Spleen (tissue), 11 donors: ENCODE results near the gene SBK3. TPM values are rescaled to one million over a fixed set of nuclear protein-coding genes. Genes with fewer than 3 reads are reported as not detected.

Experiments
- DNase-seq: peaks from one replicate; pipeline ENCODE4 v3.0.0-alpha.2; 2020
- H3K27ac ChIP-seq, 8 donors: fragments of 200-600 bp; sonication (generic) in 7 of 8; 1 replicate in 4 of 8; 2 replicates in 4 of 8; pipeline versions ENCODE4 v1.5.0 to v1.8.0; 2016 to 2021; ENCODE audit warnings: inconsistent platforms in 4 of 8, mild to moderate bottlenecking in 4 of 8, moderate library complexity in 1 of 8
- H3K27me3 ChIP-seq, 7 donors: fragments of 200-600 bp; sonication (generic) in 6 of 7; replicated peaks in 1 of 7; 1 replicate in 4 of 7; 2 replicates in 3 of 7; pipeline versions ENCODE4 v1.5.0 to v1.8.0; 2016 to 2021; ENCODE audit warnings: inconsistent platforms in 3 of 7, mild to moderate bottlenecking in 1 of 7
- H3K36me3 ChIP-seq, 6 donors: fragments of 200-600 bp; sonication (generic) in 5 of 6; 1 replicate in 4 of 6; 2 replicates in 2 of 6; pipeline versions ENCODE4 v1.5.0 to v1.8.0; 2016 to 2021; ENCODE audit warnings: inconsistent platforms in 2 of 6
- H3K4me1 ChIP-seq, 6 donors: fragments of 200-600 bp; sonication (generic) in 5 of 6; 1 replicate in 3 of 6; 2 replicates in 3 of 6; pipeline versions ENCODE4 v1.5.0 to v1.8.0; 2016 to 2021; ENCODE audit warnings: inconsistent platforms in 3 of 6
- H3K4me3 ChIP-seq, 8 donors: fragments of 200-600 bp; sonication (generic) in 7 of 8; 1 replicate in 4 of 8; 2 replicates in 4 of 8; pipeline versions ENCODE4 v1.5.0 to v1.8.0; 2016 to 2021; ENCODE audit warnings: inconsistent platforms in 4 of 8, mild to moderate bottlenecking in 4 of 8, moderate library complexity in 2 of 8
- H3K9me3 ChIP-seq, 8 donors: fragments of 200-600 bp; sonication (generic) in 7 of 8; 1 replicate in 4 of 8; 2 replicates in 4 of 8; pipeline versions ENCODE4 v1.5.0 to v1.8.0; 2016 to 2021; ENCODE audit warnings: inconsistent platforms in 4 of 8
- CTCF ChIP-seq, 11 experiments: fragments of 200-600 bp in 7 of 11; fragments of 450-650 bp in 4 of 11; sonication (generic) in 4 of 11; IDR thresholded peaks in 8 of 11; conservative IDR thresholded peaks in 3 of 11; 1 replicate in 7 of 11; 2 replicates in 4 of 11; pipeline versions ENCODE4 v1.4.0 to v1.8.0; 2016 to 2021; ENCODE audit warnings: antibody characterized with exemption in 11 of 11, inconsistent platforms in 4 of 11, mild to moderate bottlenecking in 1 of 11
- POLR2A ChIP-seq, 3 donors: fragments of 450-650 bp; IDR thresholded peaks; one replicate each; pipeline ENCODE4 v1.5.1; 2017; ENCODE audit warnings: antibody characterized with exemption in 3 of 3, mild to moderate bottlenecking in 1 of 3
- POLR2AphosphoS5 ChIP-seq, 3 donors: sonication (generic); formaldehyde crosslinking; IDR thresholded peaks; one replicate each; pipeline ENCODE4 v1.5.1; 2017; ENCODE audit warnings: antibody characterized with exemption in 3 of 3
- WGBS, 5 donors: extraction: QIAGEN DNeasy Blood & Tissue Kit in 3 of 5; methylation state at CpG; one replicate each; pipeline versions ENCODE4 v1.1.5 to v1.1.7; 2013 to 2018; 5-methylcytosine and 5-hydroxymethylcytosine counted together
- intact Hi-C: fragments of 100-400 bp; cut with DNase I; formaldehyde crosslinking; loops from one replicate; pipeline ENCODE4 v1.15.0; 2023; ENCODE audit warnings: low total_unique reads
- polyA plus RNA-seq, 3 donors: library from polyadenylated mRNA; stranded (reverse); fragments of 200-250 nt; gene quantifications; one replicate each; pipeline ENCODE4 v1.2.1, GENCODE V29; 2013
- total RNA-seq, 7 donors: library from RNA; depleted of rRNA in 3 of 7; stranded (reverse); fragments of >200 nt in 3 of 7; fragmentation: NEBNext Ultra II Directional in 4 of 7; extraction: Animal tissue kit (Norgen Biotek cat#: 25700) in 4 of 7; gene quantifications; one replicate each; pipeline versions ENCODE4 v1.1.0 to v1.2.1, GENCODE V29; 2016 to 2021
- donor health status: healthy with polysubstance abuse.
- donor health status: DM: no; HTN: no; CAD: no; lungs with moderate emphysema.
- donor health status: DM: no; HTN: no; CAD: no.
- donor health status: Bipolar disorder and iron deficiency.
- donor health status: healthy.
- donor health status: DM: no; HTN: no; CAD: no.
- donor health status: DM: yes; HTN: yes; CAD: no.

Gene SBK3
- total and polyA plus RNA-seq, 10 donors: not detected

GRCh38 chr19:55590617-55591016 is 45.3 kb upstream of the SBK3 start:
- Histone ChIP-seq H3K9me3 (peaks cover 0 to 3% (median 0%) of the 10 kb centered on the region in 8 donors), H3K27ac (no peak overlapping the region), H3K27me3 (peaks cover 0 to 22% (median 0%) of the 10 kb centered on the region in 7 donors), H3K4me1 (peaks cover 20 to 27% (median 25%) of the 10 kb centered on the region in 6 donors), H3K4me3 (no peak overlapping the region), H3K36me3 (peaks cover 0 to 39% (median 28%) of the 10 kb centered on the region in 6 donors)
- intact Hi-C loops: no loop called here
- DNase-seq: no peak
- 80 to 94% (median 89%) methylated on average over 10 of the region's 10 CpGs for WGBS, 5 donors
- TF ChIP-seq CTCF (IDR thresholded peaks at IDR 0.05 in 8 of 11, conservative IDR thresholded peaks at IDR 0.05 in 3 of 11) (no peak), POLR2AphosphoS5 (IDR thresholded peaks at IDR 0.05) (no peak), POLR2A (IDR thresholded peaks at IDR 0.05) (no peak)

- no peak for DNase-seq
- Histone ChIP-seq H3K36me3 (peaks cover 0 to 34% (median 23%) of the 10 kb centered on the region in 6 donors), H3K27me3 (peaks cover 0 to 26% (median 0%) of the 10 kb centered on the region in 7 donors), H3K9me3 (no peaks in the 10 kb centered on the region), H3K27ac (no peak overlapping the region), H3K4me1 (peaks cover 23 to 30% (median 29%) of the 10 kb centered on the region in 6 donors), H3K4me3 (no peak overlapping the region)
- TF ChIP-seq POLR2AphosphoS5 (IDR thresholded peaks at IDR 0.05): no peak
- TF ChIP-seq CTCF (IDR thresholded peaks at IDR 0.05 in 8 of 11, conservative IDR thresholded peaks at IDR 0.05 in 3 of 11): no peak
- TF ChIP-seq POLR2A (IDR thresholded peaks at IDR 0.05): no peak
- intact Hi-C loops: no loop called here
- WGBS, 5 donors: 63 to 78% (median 74%) methylated on average over 7 of the region's 7 CpGs
These were observed 44.8 kb upstream of the SBK3 start for GRCh38 chr19:55590109-55590508.

GRCh38 chr19:55588738-55589137 is 43.4 kb upstream of the SBK3 start:
- no peak overlapping the region for H3K27ac ChIP-seq
- H3K4me3 ChIP-seq: no peak overlapping the region
- WGBS, 5 donors: 89 to 93% (median 91%) methylated on average over 8 of the region's 8 CpGs
- H3K36me3 ChIP-seq: peaks cover 0 to 22% (median 16%) of the 10 kb centered on the region in 6 donors
- peaks cover 23 to 30% (median 29%) of the 10 kb centered on the region in 6 donors for H3K4me1 ChIP-seq
- DNase-seq: no peak
- peaks cover 0 to 26% (median 0%) of the 10 kb centered on the region in 7 donors for H3K27me3 ChIP-seq
- no peaks in the 10 kb centered on the region for H3K9me3 ChIP-seq
- TF ChIP-seq POLR2A (IDR thresholded peaks at IDR 0.05) (no peak), POLR2AphosphoS5 (IDR thresholded peaks at IDR 0.05) (no peak), CTCF (IDR thresholded peaks at IDR 0.05 in 8 of 11, conservative IDR thresholded peaks at IDR 0.05 in 3 of 11) (no peak)
- intact Hi-C loops: no loop called here

GRCh38 chr19:55586976-55587668 is 41.8 kb upstream of the SBK3 start:
- H3K36me3 ChIP-seq: peaks cover 0 to 6% (median 3%) of the 10 kb centered on the region in 6 donors
- 1 to 4% (median 2%) methylated on average over 39 to 40 of the region's 40 CpGs for WGBS, 5 donors
- H3K27ac ChIP-seq: no peak overlapping the region
- H3K27me3 ChIP-seq: peaks cover 0 to 26% (median 0%) of the 10 kb centered on the region in 7 donors
- TF ChIP-seq CTCF (IDR thresholded peaks at IDR 0.05 in 8 of 11, conservative IDR thresholded peaks at IDR 0.05 in 3 of 11): no peak
- peak in 2 of 3 donors; percentile 57 to 74 for TF ChIP-seq POLR2AphosphoS5 (IDR thresholded peaks at IDR 0.05)
- DNase-seq: peak; percentile 97
- peaks cover 23 to 30% (median 29%) of the 10 kb centered on the region in 6 donors for H3K4me1 ChIP-seq
- intact Hi-C loops: no loop called here
- no peaks in the 10 kb centered on the region for H3K9me3 ChIP-seq
- peak overlapping the region in 7 of 8 donors; percentile 22 to 71 (median 41) for H3K4me3 ChIP-seq
